HEK293 (cell line): ENCODE results near the gene FAM120B.

Experiments
- CTCF ChIA-PET: fragments of 350-600 bp; formaldehyde crosslinking; extraction: SDS; loops from one replicate; lab custom pipeline; 2021; ENCODE audit warnings: antibody characterized with exemption; lab: Yijun Ruan, JAX
- POLR2A ChIA-PET: fragments of 300-600 bp; formaldehyde crosslinking; extraction: SDS; loops from one replicate; lab custom pipeline; 2020; ENCODE audit warnings: antibody characterized with exemption, inconsistent platforms; lab: Yijun Ruan, JAX
- H3K27ac ChIP-seq: fragments of 200-500 bp; sonication (Bioruptor generic); 2 replicates; pipeline ENCODE4 v1.5.1; 2014; ENCODE audit warnings: low read depth, low read length, control low read depth, inconsistent platforms; ENCODE audit errors: extremely low read depth
- H3K36me3 ChIP-seq, 2 experiments: fragments of 200-500 bp in 1 of 2; sonication (Bioruptor generic) in 1 of 2; 1 replicate in 1 of 2; 2 replicates in 1 of 2; pipeline ENCODE4 v1.5.1; 2014 to 2017; ENCODE audit warnings: inconsistent platforms in 2 of 2, low read length in 2 of 2; ENCODE audit not compliant: control insufficient read depth in 2 of 2, insufficient read depth in 1 of 2
- H3K4me1 ChIP-seq: fragments of 200-500 bp; sonication (Bioruptor generic); 2 replicates; pipeline ENCODE4 v1.5.1; 2014; ENCODE audit warnings: mild to moderate bottlenecking, low read length, inconsistent platforms; ENCODE audit not compliant: control insufficient read depth, insufficient read depth
- H3K4me3 ChIP-seq: 2 replicates; pipeline ENCODE4 v1.5.1; 2011; ENCODE audit warnings: low read depth, mild to moderate bottlenecking, control low read depth, low read length, moderate library complexity
- H3K9me3 ChIP-seq: fragments of 200-500 bp; sonication (Bioruptor generic); 2 replicates; pipeline ENCODE4 v1.5.1; 2014; ENCODE audit warnings: low read depth, low read length, inconsistent platforms; ENCODE audit not compliant: control insufficient read depth, insufficient read depth
- GFI1B ChIP-seq: fragments of 450-650 bp; formaldehyde crosslinking; IDR thresholded peaks from 2 replicates; pipeline ENCODE4 v1.5.1; 2016; ENCODE audit warnings: missing biosample characterization, missing genetic modification characterization
- MEIS1 ChIP-seq: sonication (generic); formaldehyde crosslinking; IDR thresholded peaks from 2 replicates; pipeline ENCODE4 v1.8.1; 2022; ENCODE audit warnings: missing genetic modification reagents, mild to moderate bottlenecking, borderline replicate concordance
- OVOL3 ChIP-seq: fragments of 450-650 bp; formaldehyde crosslinking; IDR thresholded peaks from 2 replicates; pipeline ENCODE4 v1.5.1; 2016; ENCODE audit warnings: missing biosample characterization, missing genetic modification characterization
- SETDB1 ChIP-seq: IDR thresholded peaks from one replicate; pipeline ENCODE4 v1.6.1; 2017; ENCODE audit warnings: mild to moderate bottlenecking, low read length, moderate library complexity, mixed read lengths; ENCODE audit not compliant: insufficient read length
- ZBTB21 ChIP-seq: fragments of 450-650 bp; formaldehyde crosslinking; IDR thresholded peaks from 2 replicates; pipeline ENCODE4 v1.5.1; 2017; ENCODE audit warnings: missing biosample characterization, missing genetic modification characterization
- ZIC2 ChIP-seq: fragments of 450-650 bp; formaldehyde crosslinking; IDR thresholded peaks from 2 replicates; pipeline ENCODE4 v1.5.1; 2016; ENCODE audit warnings: missing biosample characterization, missing genetic modification characterization
- ZNF140 ChIP-seq: fragments of 450-650 bp; formaldehyde crosslinking; IDR thresholded peaks from 2 replicates; pipeline ENCODE4 v1.5.1; 2016; ENCODE audit warnings: missing biosample characterization, missing genetic modification characterization
- ZNF184 ChIP-seq: fragments of 450-650 bp; IDR thresholded peaks from 2 replicates; pipeline ENCODE4 v1.5.1; 2018; ENCODE audit warnings: missing biosample characterization, mild to moderate bottlenecking, missing genetic modification characterization
- ZNF202 ChIP-seq: fragments of 450-650 bp; formaldehyde crosslinking; IDR thresholded peaks from 2 replicates; pipeline ENCODE4 v1.5.1; 2016; ENCODE audit warnings: missing biosample characterization, missing genetic modification characterization, borderline replicate concordance
- ZNF274 ChIP-seq, 2 experiments: fragments of 200-500 bp in 1 of 2; fragments of 450-650 bp in 1 of 2; sonication (Bioruptor generic) in 1 of 2; formaldehyde crosslinking in 1 of 2; IDR thresholded peaks; 2 replicates each; pipeline versions ENCODE4 v1.5.1 to v1.6.1; 2014 to 2016; ENCODE audit warnings: borderline replicate concordance in 1 of 2, inconsistent platforms in 1 of 2, low read length in 1 of 2, missing biosample characterization in 1 of 2, missing genetic modification characterization in 1 of 2
- ZNF510 ChIP-seq: fragments of 450-650 bp; formaldehyde crosslinking; IDR thresholded peaks from 2 replicates; pipeline ENCODE4 v1.5.1; 2018; ENCODE audit warnings: mild to moderate bottlenecking, missing genetic modification characterization, missing biosample characterization; ENCODE audit not compliant: insufficient replicate concordance
- ZNF561 ChIP-seq: fragments of 450-650 bp; IDR thresholded peaks from 2 replicates; pipeline ENCODE4 v1.5.1; 2018; ENCODE audit warnings: missing biosample characterization, missing genetic modification characterization, borderline replicate concordance
- ZNF624 ChIP-seq: fragments of 450-650 bp; formaldehyde crosslinking; IDR thresholded peaks from 2 replicates; pipeline ENCODE4 v1.5.1; 2017; ENCODE audit warnings: missing biosample characterization, missing genetic modification characterization
- ZNF654 ChIP-seq: fragments of 450-650 bp; formaldehyde crosslinking; IDR thresholded peaks from 2 replicates; pipeline ENCODE4 v1.5.1; 2016; ENCODE audit warnings: low read depth, missing biosample characterization, missing genetic modification characterization
- ZNF777 ChIP-seq: fragments of 450-650 bp; formaldehyde crosslinking; IDR thresholded peaks from 2 replicates; pipeline ENCODE4 v1.5.1; 2017; ENCODE audit warnings: missing biosample characterization, missing genetic modification characterization, borderline replicate concordance
- ZNF785 ChIP-seq: fragments of 450-650 bp; formaldehyde crosslinking; IDR thresholded peaks from 2 replicates; pipeline ENCODE4 v1.5.1; 2016; ENCODE audit warnings: missing biosample characterization, missing genetic modification characterization
- TF ChIP-seq, protein P1 (sequence below): fragments of 450-650 bp; formaldehyde crosslinking; IDR thresholded peaks from 2 replicates; pipeline ENCODE4 v1.5.1; 2016; ENCODE audit warnings: missing biosample characterization, missing genetic modification characterization
- TF ChIP-seq, protein P2 (sequence below): fragments of 450-650 bp; formaldehyde crosslinking; IDR thresholded peaks from 2 replicates; pipeline ENCODE4 v1.5.1; 2016; ENCODE audit warnings: missing biosample characterization, missing genetic modification characterization
- TF ChIP-seq, protein P3 (sequence below): fragments of 450-650 bp; formaldehyde crosslinking; IDR thresholded peaks from 2 replicates; pipeline ENCODE4 v1.5.1; 2016; ENCODE audit warnings: missing biosample characterization, missing genetic modification characterization
- TF ChIP-seq, protein P4 (sequence below): fragments of 450-650 bp; formaldehyde crosslinking; IDR thresholded peaks from 2 replicates; pipeline ENCODE4 v1.5.1; 2016; ENCODE audit warnings: missing biosample characterization, missing genetic modification characterization, low read depth
- TF ChIP-seq, protein P5 (sequence below): fragments of 450-650 bp; IDR thresholded peaks from 2 replicates; pipeline ENCODE4 v1.5.1; 2018; ENCODE audit warnings: missing biosample characterization, missing genetic modification characterization

FAM120B gene

DNA sequence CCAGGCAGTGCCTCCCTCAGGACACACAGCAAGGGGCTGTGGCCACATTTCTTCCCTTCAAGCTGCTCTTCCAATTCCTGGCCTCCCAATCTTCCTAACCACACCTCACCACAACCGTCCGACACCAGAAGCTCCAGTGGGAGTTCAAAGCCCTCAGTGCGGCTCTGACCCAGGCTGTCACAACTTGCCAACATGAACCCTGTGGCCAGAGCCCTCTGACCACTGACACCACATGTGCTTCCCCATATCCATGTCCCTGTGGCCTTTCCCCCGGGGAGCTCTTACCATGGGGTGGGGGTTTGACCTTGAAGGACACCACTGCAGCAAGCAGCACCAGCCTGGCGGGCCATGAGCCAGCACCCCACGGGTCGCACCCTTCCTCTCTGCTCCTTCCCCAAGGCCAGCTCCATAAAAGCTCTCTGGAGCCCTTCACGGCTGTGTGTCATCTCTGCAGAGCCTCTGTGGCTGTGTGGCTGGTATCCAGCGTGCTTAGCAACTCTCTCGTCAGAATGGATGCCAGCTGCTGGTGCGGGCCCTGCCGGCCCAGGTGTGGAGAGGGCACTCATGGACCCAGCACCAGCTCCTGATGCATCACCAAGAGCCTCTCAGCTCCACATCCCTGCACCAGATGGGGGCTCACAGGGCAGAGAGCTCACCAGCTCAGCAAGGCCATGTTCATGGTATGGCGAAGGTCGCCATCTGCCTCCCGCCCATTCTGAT lies 140.4 kb downstream of the FAM120B start:
- ChIA-PET CTCF (no interaction called here), POLR2A (interaction anchor here (0.8 kb wide), 1 partner anchor 9 kb away, joined by 3 read pairs; no protein-coding TSS in a partner anchor)

DNA sequence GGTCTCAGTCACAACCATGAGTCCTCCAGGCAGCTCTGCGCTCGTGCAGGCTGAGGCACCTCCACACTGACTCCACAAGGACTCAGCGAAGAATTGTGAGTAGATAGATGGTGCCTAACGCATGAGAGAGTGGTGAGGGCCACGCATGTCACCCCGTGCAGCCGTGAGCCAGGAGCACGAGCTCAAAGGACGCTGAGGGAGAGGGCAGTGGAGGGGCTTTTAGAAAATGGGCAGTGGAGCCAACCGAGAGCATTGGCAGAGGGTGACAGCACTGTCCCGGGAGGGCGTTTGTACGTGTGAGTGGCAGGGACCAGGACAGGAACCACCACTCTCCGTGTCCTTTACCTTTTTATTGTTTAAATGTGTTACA lies 141.0 kb downstream of the FAM120B start:
- no peak overlapping the region for H3K27ac ChIP-seq
- CTCF ChIA-PET = interaction anchor here (0.6 kb wide), 1 partner anchor 409 kb away, joined by 3 read pairs; no protein-coding TSS in a partner anchor
- TF ChIP-seq OVOL3 (tag by site-specific recombination) (no peak), ZNF785 (no peak), ZNF510 (no peak), ZNF654 (tag by site-specific recombination) (no peak), GFI1B (tag by site-specific recombination) (no peak), ZNF777 (tag by site-specific recombination) (no peak), ZNF561 (tag by site-specific recombination) (no peak), ZNF202 (no peak), ZIC2 (no peak), MEIS1 (CRISPR knock-in tag) (no peak)
- TF ChIP-seq, protein P1, sequence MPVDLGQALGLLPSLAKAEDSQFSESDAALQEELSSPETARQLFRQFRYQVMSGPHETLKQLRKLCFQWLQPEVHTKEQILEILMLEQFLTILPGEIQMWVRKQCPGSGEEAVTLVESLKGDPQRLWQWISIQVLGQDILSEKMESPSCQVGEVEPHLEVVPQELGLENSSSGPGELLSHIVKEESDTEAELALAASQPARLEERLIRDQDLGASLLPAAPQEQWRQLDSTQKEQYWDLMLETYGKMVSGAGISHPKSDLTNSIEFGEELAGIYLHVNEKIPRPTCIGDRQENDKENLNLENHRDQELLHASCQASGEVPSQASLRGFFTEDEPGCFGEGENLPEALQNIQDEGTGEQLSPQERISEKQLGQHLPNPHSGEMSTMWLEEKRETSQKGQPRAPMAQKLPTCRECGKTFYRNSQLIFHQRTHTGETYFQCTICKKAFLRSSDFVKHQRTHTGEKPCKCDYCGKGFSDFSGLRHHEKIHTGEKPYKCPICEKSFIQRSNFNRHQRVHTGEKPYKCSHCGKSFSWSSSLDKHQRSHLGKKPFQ (tag by site-specific recombination) = no peak
- TF ChIP-seq, protein P2, sequence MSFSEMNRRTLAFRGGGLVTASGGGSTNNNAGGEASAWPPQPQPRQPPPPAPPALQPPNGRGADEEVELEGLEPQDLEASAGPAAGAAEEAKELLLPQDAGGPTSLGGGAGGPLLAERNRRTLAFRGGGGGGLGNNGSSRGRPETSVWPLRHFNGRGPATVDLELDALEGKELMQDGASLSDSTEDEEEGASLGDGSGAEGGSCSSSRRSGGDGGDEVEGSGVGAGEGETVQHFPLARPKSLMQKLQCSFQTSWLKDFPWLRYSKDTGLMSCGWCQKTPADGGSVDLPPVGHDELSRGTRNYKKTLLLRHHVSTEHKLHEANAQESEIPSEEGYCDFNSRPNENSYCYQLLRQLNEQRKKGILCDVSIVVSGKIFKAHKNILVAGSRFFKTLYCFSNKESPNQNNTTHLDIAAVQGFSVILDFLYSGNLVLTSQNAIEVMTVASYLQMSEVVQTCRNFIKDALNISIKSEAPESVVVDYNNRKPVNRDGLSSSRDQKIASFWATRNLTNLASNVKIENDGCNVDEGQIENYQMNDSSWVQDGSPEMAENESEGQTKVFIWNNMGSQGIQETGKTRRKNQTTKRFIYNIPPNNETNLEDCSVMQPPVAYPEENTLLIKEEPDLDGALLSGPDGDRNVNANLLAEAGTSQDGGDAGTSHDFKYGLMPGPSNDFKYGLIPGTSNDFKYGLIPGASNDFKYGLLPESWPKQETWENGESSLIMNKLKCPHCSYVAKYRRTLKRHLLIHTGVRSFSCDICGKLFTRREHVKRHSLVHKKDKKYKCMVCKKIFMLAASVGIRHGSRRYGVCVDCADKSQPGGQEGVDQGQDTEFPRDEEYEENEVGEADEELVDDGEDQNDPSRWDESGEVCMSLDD (tag by site-specific recombination) = no peak
- TF ChIP-seq, protein P3, sequence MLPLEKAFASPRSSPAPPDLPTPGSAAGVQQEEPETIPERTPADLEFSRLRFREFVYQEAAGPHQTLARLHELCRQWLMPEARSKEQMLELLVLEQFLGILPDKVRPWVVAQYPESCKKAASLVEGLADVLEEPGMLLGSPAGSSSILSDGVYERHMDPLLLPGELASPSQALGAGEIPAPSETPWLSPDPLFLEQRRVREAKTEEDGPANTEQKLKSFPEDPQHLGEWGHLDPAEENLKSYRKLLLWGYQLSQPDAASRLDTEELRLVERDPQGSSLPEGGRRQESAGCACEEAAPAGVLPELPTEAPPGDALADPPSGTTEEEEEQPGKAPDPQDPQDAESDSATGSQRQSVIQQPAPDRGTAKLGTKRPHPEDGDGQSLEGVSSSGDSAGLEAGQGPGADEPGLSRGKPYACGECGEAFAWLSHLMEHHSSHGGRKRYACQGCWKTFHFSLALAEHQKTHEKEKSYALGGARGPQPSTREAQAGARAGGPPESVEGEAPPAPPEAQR (tag by site-specific recombination) = no peak
- TF ChIP-seq, all 188 proteins: peak for 0
- no peak overlapping the region for H3K4me3 ChIP-seq
- H3K36me3 ChIP-seq = no peaks in the 10 kb centered on the region
- H3K4me1 ChIP-seq = no peaks in the 10 kb centered on the region
- POLR2A ChIA-PET = interaction anchor here (0.8 kb wide), 1 partner anchor 9 kb away, joined by 3 read pairs; no protein-coding TSS in a partner anchor
- H3K9me3 ChIP-seq = no peaks in the 10 kb centered on the region

More for the DNA sequence above, 140.4 kb downstream of the FAM120B start:
- no peak overlapping the region for H3K27ac ChIP-seq
- no peaks in the 10 kb centered on the region for H3K36me3 ChIP-seq
- TF ChIP-seq ZNF140 (tag by site-specific recombination) (no peak), ZNF184 (no peak), ZBTB21 (no peak), SETDB1 (no peak), ZNF624 (tag by site-specific recombination) (no peak), ZNF274 (IDR thresholded peaks at IDR 0.05; ENCODE audit: low read length) (no peak), ZNF274 (tag by site-specific recombination; IDR thresholded peaks at IDR 0.05; ENCODE audit: borderline replicate concordance) (no peak)
- TF ChIP-seq, protein P4, sequence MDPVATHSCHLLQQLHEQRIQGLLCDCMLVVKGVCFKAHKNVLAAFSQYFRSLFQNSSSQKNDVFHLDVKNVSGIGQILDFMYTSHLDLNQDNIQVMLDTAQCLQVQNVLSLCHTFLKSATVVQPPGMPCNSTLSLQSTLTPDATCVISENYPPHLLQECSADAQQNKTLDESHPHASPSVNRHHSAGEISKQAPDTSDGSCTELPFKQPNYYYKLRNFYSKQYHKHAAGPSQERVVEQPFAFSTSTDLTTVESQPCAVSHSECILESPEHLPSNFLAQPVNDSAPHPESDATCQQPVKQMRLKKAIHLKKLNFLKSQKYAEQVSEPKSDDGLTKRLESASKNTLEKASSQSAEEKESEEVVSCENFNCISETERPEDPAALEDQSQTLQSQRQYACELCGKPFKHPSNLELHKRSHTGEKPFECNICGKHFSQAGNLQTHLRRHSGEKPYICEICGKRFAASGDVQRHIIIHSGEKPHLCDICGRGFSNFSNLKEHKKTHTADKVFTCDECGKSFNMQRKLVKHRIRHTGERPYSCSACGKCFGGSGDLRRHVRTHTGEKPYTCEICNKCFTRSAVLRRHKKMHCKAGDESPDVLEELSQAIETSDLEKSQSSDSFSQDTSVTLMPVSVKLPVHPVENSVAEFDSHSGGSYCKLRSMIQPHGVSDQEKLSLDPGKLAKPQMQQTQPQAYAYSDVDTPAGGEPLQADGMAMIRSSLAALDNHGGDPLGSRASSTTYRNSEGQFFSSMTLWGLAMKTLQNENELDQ = no peak
- TF ChIP-seq, protein P5, sequence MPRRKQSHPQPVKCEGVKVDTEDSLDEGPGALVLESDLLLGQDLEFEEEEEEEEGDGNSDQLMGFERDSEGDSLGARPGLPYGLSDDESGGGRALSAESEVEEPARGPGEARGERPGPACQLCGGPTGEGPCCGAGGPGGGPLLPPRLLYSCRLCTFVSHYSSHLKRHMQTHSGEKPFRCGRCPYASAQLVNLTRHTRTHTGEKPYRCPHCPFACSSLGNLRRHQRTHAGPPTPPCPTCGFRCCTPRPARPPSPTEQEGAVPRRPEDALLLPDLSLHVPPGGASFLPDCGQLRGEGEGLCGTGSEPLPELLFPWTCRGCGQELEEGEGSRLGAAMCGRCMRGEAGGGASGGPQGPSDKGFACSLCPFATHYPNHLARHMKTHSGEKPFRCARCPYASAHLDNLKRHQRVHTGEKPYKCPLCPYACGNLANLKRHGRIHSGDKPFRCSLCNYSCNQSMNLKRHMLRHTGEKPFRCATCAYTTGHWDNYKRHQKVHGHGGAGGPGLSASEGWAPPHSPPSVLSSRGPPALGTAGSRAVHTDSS (tag by site-specific recombination) = no peak
- H3K9me3 ChIP-seq = no peaks in the 10 kb centered on the region
- no peaks in the 10 kb centered on the region for H3K4me1 ChIP-seq
- H3K4me3 ChIP-seq = no peak overlapping the region
